Measurements from ENCODE around the gene CLEC18C.
"Not testable (repeated sequence)": the region's sequence is repeated elsewhere in the genome, so short reads cannot be mapped to it uniquely, and the experiment has no call there.

GRCh38 chr16:70136595-70136994, 37.0 kb upstream of the CLEC18C start:
- not testable (repeated sequence) for TF ChIP-seq CTCF (IDR thresholded peaks at IDR 0.05); ZFX (IDR thresholded peaks at IDR 0.05; ENCODE audit: borderline replicate concordance)
